DND-41 (cell line): ENCODE measurements around the gene DLST.

Source experiments
- ATAC-seq: fragments of 200-7000 bp; cut with Tn5 transposase; 3 replicates; pipeline ENCODE4 v1.9.1; 2021; ENCODE audit warnings: low read depth; ENCODE audit not compliant: insufficient read depth
- DNase-seq: peaks from one replicate; pipeline ENCODE4 v3.0.0-alpha.2; 2020
- H2AFZ ChIP-seq: 2 replicates; pipeline ENCODE4 v1.6.0; 2012; ENCODE audit warnings: low read depth, low read length
- H3K27ac ChIP-seq: 2 replicates; pipeline ENCODE4 v1.5.1; 2012; ENCODE audit warnings: low read length, inconsistent platforms
- H3K27me3 ChIP-seq: fragments of 200-600 bp; sonication (generic); 2 replicates; pipeline ENCODE4 v1.6.0; 2012; ENCODE audit warnings: low read length, mild to moderate bottlenecking, inconsistent platforms; ENCODE audit not compliant: insufficient read depth, poor library complexity
- H3K36me3 ChIP-seq: 2 replicates; pipeline ENCODE4 v1.5.1; 2012; ENCODE audit warnings: low read length, inconsistent platforms; ENCODE audit not compliant: insufficient read depth
- H3K4me1 ChIP-seq: 2 replicates; pipeline ENCODE4 v1.5.1; 2012; ENCODE audit warnings: mild to moderate bottlenecking, low read length; ENCODE audit not compliant: insufficient read depth
- H3K4me2 ChIP-seq: 2 replicates; pipeline ENCODE4 v1.6.0; 2012; ENCODE audit warnings: mild to moderate bottlenecking, moderate library complexity, low read length, inconsistent platforms; ENCODE audit not compliant: insufficient read depth
- H3K4me3 ChIP-seq, 2 experiments: fragments of 200-600 bp in 1 of 2; shearing (Covaris generic) in 1 of 2; 2 replicates each; pipeline ENCODE4 v1.5.1; 2012 to 2016; ENCODE audit warnings: inconsistent platforms in 2 of 2, low read length in 2 of 2, mild to moderate bottlenecking in 2 of 2, low read depth in 1 of 2, moderate library complexity in 1 of 2
- H3K79me2 ChIP-seq: 2 replicates; pipeline ENCODE4 v1.6.0; 2012; ENCODE audit warnings: low read length, inconsistent platforms; ENCODE audit not compliant: insufficient read depth
- H3K9ac ChIP-seq: 2 replicates; pipeline ENCODE4 v1.6.0; 2012; ENCODE audit warnings: low read depth, mild to moderate bottlenecking, inconsistent platforms, low read length, moderate library complexity
- H3K9me3 ChIP-seq: 2 replicates; pipeline ENCODE4 v1.5.1; 2012; ENCODE audit warnings: low read length, moderate library complexity, mild to moderate bottlenecking, inconsistent platforms; ENCODE audit not compliant: insufficient read depth, severe bottlenecking
- H4K20me1 ChIP-seq: 2 replicates; pipeline ENCODE4 v1.6.0; 2012; ENCODE audit warnings: low read length; ENCODE audit not compliant: insufficient read depth
- EZH2 ChIP-seq: IDR thresholded peaks from 3 replicates; pipeline ENCODE4 v1.6.1; 2012; ENCODE audit warnings: borderline replicate concordance, low read depth, mild to moderate bottlenecking, moderate library complexity, low read length, inconsistent platforms; ENCODE audit not compliant: severe bottlenecking
- TF ChIP-seq, protein P1 (sequence below): IDR thresholded peaks from 2 replicates; pipeline ENCODE4 v1.5.1; 2012; ENCODE audit warnings: borderline replicate concordance, low read length, moderate library complexity, mild to moderate bottlenecking; ENCODE audit not compliant: poor library complexity, severe bottlenecking; ENCODE audit errors: extremely low read depth

The DLST gene

DNA sequence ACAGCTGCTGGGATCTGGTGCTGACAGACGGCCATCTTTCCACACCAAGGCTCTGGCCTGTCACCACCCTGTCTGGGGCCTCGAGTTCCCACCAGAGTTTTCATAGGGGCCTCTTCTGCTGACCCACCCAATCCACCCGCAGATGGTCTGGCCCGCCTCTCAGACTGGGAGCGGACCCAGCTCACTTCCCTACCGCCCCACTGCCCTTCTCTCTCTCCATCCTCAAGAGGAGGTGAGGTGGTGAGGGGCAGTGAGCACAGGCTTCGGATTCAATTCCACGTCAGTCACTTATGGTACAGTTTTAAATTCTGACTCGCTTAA, 53.6 kb downstream of the DLST start:
- Histone ChIP-seq H3K9ac (no peak overlapping the region), H3K36me3 (no peaks in the 10 kb centered on the region), H4K20me1 (no peaks in the 10 kb centered on the region), H3K4me1 (no peaks in the 10 kb centered on the region), H2AFZ (no peak overlapping the region), H3K79me2 (no peaks in the 10 kb centered on the region), H3K4me3 (no peak overlapping the region), H3K9me3 (no peaks in the 10 kb centered on the region), H3K27me3 (no peaks in the 10 kb centered on the region), H3K4me2 (no peak overlapping the region), H3K27ac (no peak overlapping the region)
- no peak for DNase-seq
- TF ChIP-seq EZH2 = no peak
- no peak for ATAC-seq

DNA sequence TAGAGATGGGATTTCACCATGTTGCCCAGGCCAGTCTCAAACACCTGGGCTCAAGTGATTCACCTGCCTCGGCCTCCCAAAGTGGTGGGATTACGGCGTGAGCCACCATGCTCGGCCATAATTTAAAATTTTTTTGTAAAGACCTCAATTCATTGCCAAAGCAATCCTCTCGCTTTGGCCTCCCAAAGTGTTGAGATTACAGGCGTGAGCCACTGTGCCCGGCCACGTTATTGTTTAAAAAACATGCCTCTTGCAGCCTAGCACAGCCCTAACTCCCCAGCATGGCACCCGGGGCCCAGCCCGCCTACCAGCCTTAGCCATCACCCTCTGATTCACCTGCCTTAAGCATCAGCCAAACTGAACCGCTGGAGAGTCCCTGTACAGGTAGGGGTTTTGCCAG, 54.4 kb downstream of the DLST start:
- Histone ChIP-seq H3K9ac (no peak overlapping the region), H4K20me1 (no peaks in the 10 kb centered on the region), H3K27me3 (no peaks in the 10 kb centered on the region), H3K4me1 (no peaks in the 10 kb centered on the region), H3K4me3 (no peak overlapping the region), H3K79me2 (no peaks in the 10 kb centered on the region), H3K36me3 (no peaks in the 10 kb centered on the region), H3K9me3 (no peaks in the 10 kb centered on the region), H2AFZ (no peak overlapping the region), H3K27ac (no peak overlapping the region), H3K4me2 (no peak overlapping the region)
- ATAC-seq = no peak
- DNase-seq = no peak
- TF ChIP-seq, protein P1, sequence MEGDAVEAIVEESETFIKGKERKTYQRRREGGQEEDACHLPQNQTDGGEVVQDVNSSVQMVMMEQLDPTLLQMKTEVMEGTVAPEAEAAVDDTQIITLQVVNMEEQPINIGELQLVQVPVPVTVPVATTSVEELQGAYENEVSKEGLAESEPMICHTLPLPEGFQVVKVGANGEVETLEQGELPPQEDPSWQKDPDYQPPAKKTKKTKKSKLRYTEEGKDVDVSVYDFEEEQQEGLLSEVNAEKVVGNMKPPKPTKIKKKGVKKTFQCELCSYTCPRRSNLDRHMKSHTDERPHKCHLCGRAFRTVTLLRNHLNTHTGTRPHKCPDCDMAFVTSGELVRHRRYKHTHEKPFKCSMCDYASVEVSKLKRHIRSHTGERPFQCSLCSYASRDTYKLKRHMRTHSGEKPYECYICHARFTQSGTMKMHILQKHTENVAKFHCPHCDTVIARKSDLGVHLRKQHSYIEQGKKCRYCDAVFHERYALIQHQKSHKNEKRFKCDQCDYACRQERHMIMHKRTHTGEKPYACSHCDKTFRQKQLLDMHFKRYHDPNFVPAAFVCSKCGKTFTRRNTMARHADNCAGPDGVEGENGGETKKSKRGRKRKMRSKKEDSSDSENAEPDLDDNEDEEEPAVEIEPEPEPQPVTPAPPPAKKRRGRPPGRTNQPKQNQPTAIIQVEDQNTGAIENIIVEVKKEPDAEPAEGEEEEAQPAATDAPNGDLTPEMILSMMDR = no peak

DNA sequence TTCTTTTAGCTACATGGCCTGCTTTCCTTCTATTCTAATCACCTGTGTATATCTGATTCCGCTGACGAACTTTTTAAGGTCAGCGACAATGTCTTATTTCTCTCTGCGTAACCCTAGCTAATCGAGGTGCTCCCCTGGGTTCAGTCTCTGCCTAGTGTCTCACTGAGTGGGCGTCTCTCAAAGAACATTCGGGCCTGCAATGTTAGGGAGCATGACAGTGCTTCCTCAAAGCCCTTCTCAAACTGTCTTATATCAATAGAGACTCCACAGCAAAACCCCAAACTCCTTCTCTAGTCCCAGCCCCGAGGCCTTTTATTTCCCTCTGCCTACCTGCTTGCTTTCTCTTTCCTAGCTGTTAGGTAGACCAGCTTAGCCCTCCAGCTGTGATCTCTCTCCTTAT, 55.0 kb downstream of the DLST start:
- H2AFZ ChIP-seq = no peak overlapping the region
- H3K79me2 ChIP-seq = no peaks in the 10 kb centered on the region
- ATAC-seq (no peak), DNase-seq (no peak)
- H3K27ac ChIP-seq = no peak overlapping the region
- TF ChIP-seq, protein P1 = no peak
- TF ChIP-seq EZH2 = no peak
- no peaks in the 10 kb centered on the region for H3K27me3 ChIP-seq
- no peak overlapping the region for H3K9ac ChIP-seq
- no peaks in the 10 kb centered on the region for H3K9me3 ChIP-seq
- no peak overlapping the region for H3K4me3 ChIP-seq
- no peaks in the 10 kb centered on the region for H3K4me1 ChIP-seq
- no peaks in the 10 kb centered on the region for H3K36me3 ChIP-seq
- no peaks in the 10 kb centered on the region for H4K20me1 ChIP-seq
- H3K4me2 ChIP-seq = no peak overlapping the region

DNA sequence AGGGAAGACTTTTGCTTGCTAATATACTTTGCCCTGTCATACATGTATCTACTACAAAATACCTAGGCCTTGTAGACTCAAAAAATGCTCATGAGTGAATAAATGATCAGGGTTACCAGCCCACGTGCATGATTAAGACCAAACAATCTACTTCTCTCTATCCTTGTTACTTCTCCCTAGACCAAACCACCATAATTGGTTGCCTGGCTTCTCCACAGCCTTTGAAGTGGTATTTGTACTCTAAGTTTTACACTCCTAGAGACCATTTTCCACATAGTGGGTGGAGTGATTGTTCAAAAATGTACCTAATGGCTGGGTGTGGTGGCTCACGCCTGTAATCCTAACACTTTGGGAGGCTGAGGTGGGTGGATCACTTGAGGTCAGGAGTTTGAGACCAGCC, 55.5 kb downstream of the DLST start:
- Histone ChIP-seq H3K9ac (no peak overlapping the region), H3K79me2 (no peaks in the 10 kb centered on the region), H3K36me3 (no peaks in the 10 kb centered on the region), H3K27ac (no peak overlapping the region), H3K4me2 (no peak overlapping the region), H3K9me3 (no peaks in the 10 kb centered on the region), H2AFZ (no peak overlapping the region), H4K20me1 (no peaks in the 10 kb centered on the region), H3K27me3 (no peaks in the 10 kb centered on the region), H3K4me1 (no peaks in the 10 kb centered on the region), H3K4me3 (no peak overlapping the region)
- no peak for DNase-seq
- TF ChIP-seq EZH2 = no peak
- TF ChIP-seq, protein P1 = no peak
- ATAC-seq = 0 out of 3 replicates have a peak, but pooled peaks have one; percentile 50
